Middle frontal gyrus (tissue), 1 donor: ENCODE measurements around the gene STX2.
"Not testable (repeated sequence)": the region's sequence is repeated elsewhere in the genome, so short reads cannot be mapped to it uniquely, and the experiment has no call there.

ENCODE experiments used
- DNase-seq: peaks from one replicate; pipeline ENCODE4 v3.0.0-alpha.2; 2015; ENCODE audit warnings: low spot score; ENCODE audit errors: extremely low spot score

The STX2 gene

GRCh38 chr12:130803702-130804101, 35.3 kb downstream of the STX2 start:
- no peak for DNase-seq

GRCh38 chr12:130800312-130800711, 38.7 kb downstream of the STX2 start:
- DNase-seq, result no peak

GRCh38 chr12:130799051-130799450, 40.0 kb downstream of the STX2 start:
- no peak for DNase-seq

- no peak for DNase-seq
Observed at GRCh38 chr12:130796985-130797686, 41.9 kb downstream of the STX2 start.

GRCh38 chr12:130795906-130796305, 43.1 kb downstream of the STX2 start:
- DNase-seq, result no peak

- DNase-seq, result no peak
Observed at GRCh38 chr12:130793554-130793849, 45.5 kb downstream of the STX2 start.

GRCh38 chr12:130792821-130793553, 46.1 kb downstream of the STX2 start:
- no peak for DNase-seq

- no peak for DNase-seq
Observed at GRCh38 chr12:130791629-130792028, 47.4 kb downstream of the STX2 start.

GRCh38 chr12:130788515-130788914, 50.5 kb downstream of the STX2 start:
- DNase-seq, result no peak

- DNase-seq, result no peak
Observed at GRCh38 chr12:130787445-130788410, 51.3 kb downstream of the STX2 start.

GRCh38 chr12:130787041-130787440, 52.0 kb downstream of the STX2 start:
- DNase-seq, result no peak

- no peak for DNase-seq
Observed at GRCh38 chr12:130783110-130783715, 55.8 kb downstream of the STX2 start.

- not testable (repeated sequence) for DNase-seq
Observed at GRCh38 chr12:130782245-130782644, 56.8 kb downstream of the STX2 start.

GRCh38 chr12:130780880-130781575, 58.0 kb downstream of the STX2 start:
- DNase-seq, result no peak

GRCh38 chr12:130780325-130780724, 58.7 kb downstream of the STX2 start:
- DNase-seq, result no peak

GRCh38 chr12:130778776-130779175, 60.3 kb downstream of the STX2 start:
- no peak for DNase-seq

GRCh38 chr12:130776857-130777339, 62.2 kb downstream of the STX2 start:
- no peak for DNase-seq

GRCh38 chr12:130775953-130776856, 62.8 kb downstream of the STX2 start:
- peak; percentile 45 for DNase-seq

GRCh38 chr12:130770413-130771028, 68.5 kb downstream of the STX2 start:
- DNase-seq, result no peak
